Esophagus muscularis mucosa (tissue), 4 donors: ENCODE measurements around the gene CAST. TPM values are rescaled to one million over a fixed set of nuclear protein-coding genes. Genes with fewer than 3 reads are reported as not detected.

Source experiments
- DNase-seq: peaks from one replicate; pipeline ENCODE4 v3.0.0-alpha.2; 2017; ENCODE audit errors: extremely low spot score
- H3K27ac ChIP-seq, 4 donors: fragments of 200-600 bp; sonication (generic); replicated peaks in 1 of 4; 1 replicate in 3 of 4; 2 replicates in 1 of 4; pipeline ENCODE4 v1.5.1; 2016 to 2019; ENCODE audit warnings: mild to moderate bottlenecking in 1 of 4
- H3K27me3 ChIP-seq, 4 donors: fragments of 200-600 bp; sonication (generic); one replicate each; pipeline versions ENCODE4 v1.5.1 to v1.6.0; 2016 to 2019
- H3K36me3 ChIP-seq, 4 donors: fragments of 200-600 bp; sonication (generic); one replicate each; pipeline ENCODE4 v1.5.1; 2016 to 2019
- H3K4me1 ChIP-seq, 4 donors: fragments of 200-600 bp; sonication (generic); one replicate each; pipeline ENCODE4 v1.5.1; 2016 to 2019
- H3K4me3 ChIP-seq, 4 donors: fragments of 200-600 bp; sonication (generic); 1 replicate in 2 of 4; 2 replicates in 2 of 4; pipeline ENCODE4 v1.5.1; 2016 to 2019; ENCODE audit warnings: mild to moderate bottlenecking in 4 of 4, moderate library complexity in 1 of 4
- H3K9me3 ChIP-seq, 4 donors: fragments of 200-600 bp; sonication (generic); 1 replicate in 3 of 4; 2 replicates in 1 of 4; pipeline ENCODE4 v1.5.1; 2016 to 2019
- CTCF ChIP-seq, 3 experiments: fragments of 200-600 bp in 2 of 3; fragments of 450-650 bp in 1 of 3; sonication (generic) in 2 of 3; IDR thresholded peaks; one replicate each; pipeline ENCODE4 v1.5.1; 2017 to 2019; ENCODE audit warnings: antibody characterized with exemption in 3 of 3, mild to moderate bottlenecking in 2 of 3, moderate library complexity in 1 of 3
- EP300 ChIP-seq: sonication (generic); formaldehyde crosslinking; IDR thresholded peaks from one replicate; pipeline ENCODE4 v1.6.1; 2017; ENCODE audit warnings: antibody characterized with exemption
- POLR2A ChIP-seq: fragments of 450-650 bp; IDR thresholded peaks from one replicate; pipeline ENCODE4 v1.6.1; 2017; ENCODE audit warnings: antibody characterized with exemption, moderate library complexity, mild to moderate bottlenecking, low read depth
- POLR2AphosphoS5 ChIP-seq, 2 donors: sonication (generic); formaldehyde crosslinking; IDR thresholded peaks; one replicate each; pipeline ENCODE4 v1.6.1; 2017; ENCODE audit warnings: antibody characterized with exemption in 2 of 2
- WGBS: methylation state at CpG from one replicate; pipeline ENCODE4 v1.1.5; 2018; 5-methylcytosine and 5-hydroxymethylcytosine counted together
- intact Hi-C: fragments of 100-400 bp; cut with DNase I; formaldehyde crosslinking; loops from one replicate; pipeline ENCODE4 v1.15.1; 2023
- total RNA-seq, 4 donors: library from RNA; depleted of rRNA; stranded (reverse); fragments of >200 nt; gene quantifications; one replicate each; pipeline versions ENCODE4 v1.1.0 to v1.2.1, GENCODE V29; 2016

Gene CAST
- total RNA-seq, 4 donors from 2014 or later: 238 to 346 (median 296) TPM

GRCh38 chr5:96823900-96824380 lies 161.8 kb downstream of the CAST start:
- intact Hi-C loops: no loop called here
- no peaks in the 10 kb centered on the region for H3K27me3 ChIP-seq
- H3K27ac ChIP-seq: no peak overlapping the region
- H3K36me3 ChIP-seq: no peaks in the 10 kb centered on the region
- WGBS: 46% methylated on average over 2 of the region's 2 CpGs
- H3K4me3 ChIP-seq: no peak overlapping the region
- H3K4me1 ChIP-seq: peaks cover 0 to 6% (median 0%) of the 10 kb centered on the region in 4 donors
- no peak for DNase-seq
- TF ChIP-seq EP300: no peak
- TF ChIP-seq CTCF (IDR thresholded peaks at IDR 0.05): no peak
- TF ChIP-seq POLR2AphosphoS5 (IDR thresholded peaks at IDR 0.05): no peak
- no peak for TF ChIP-seq POLR2A
- no peaks in the 10 kb centered on the region for H3K9me3 ChIP-seq

Other genes with a start within 250 kb of the CAST start
- gene PCSK1, start 229.1 kb upstream of the CAST start, total RNA-seq: 1 to 10 TPM in 2 of 4 donors, under 1 TPM in 1, not detected in 1; 0.11 to 1.3 (median 1.3) TPM
- gene ERAP1, start 145.6 kb downstream of the CAST start, total RNA-seq: 10 to 100 TPM; 22.8 to 37.8 (median 25.5) TPM
- gene ERAP2, start 214.1 kb downstream of the CAST start, total RNA-seq: 10 to 100 TPM in 1 of 4 donors, 1 to 10 TPM in 3; 6.6 to 12.3 (median 7.3) TPM